HG02970 (cell line): ENCODE data around the gene KRT81.
"Not testable (repeated sequence)": the region's sequence is repeated elsewhere in the genome, so short reads cannot be mapped to it uniquely, and the experiment has no call there.

Source experiments
- ATAC-seq: cut with Tn5 transposase; IDR thresholded peaks from one replicate; pipeline ENCODE4 v1.9.1; 2021; ENCODE audit warnings: mild to moderate bottlenecking, moderate library complexity, moderate number of reproducible peaks; ENCODE audit not compliant: unreplicated experiment, low FRiP score

Gene KRT81

GRCh38 chr12:52300796-52301691 is 9.7 kb upstream of the KRT81 start:
- ATAC-seq: no peak

- no peak for ATAC-seq
Measured at GRCh38 chr12:52298677-52299190, 7.4 kb upstream of the KRT81 start.

- ATAC-seq: no peak
Measured at GRCh38 chr12:52296572-52297215, 5.4 kb upstream of the KRT81 start.

GRCh38 chr12:52295663-52296062 is 4.3 kb upstream of the KRT81 start:
- ATAC-seq: no peak

- ATAC-seq: no peak
Measured at GRCh38 chr12:52294803-52295202, 3.5 kb upstream of the KRT81 start.

- ATAC-seq: no peak
Measured at GRCh38 chr12:52293926-52294325, 2.6 kb upstream of the KRT81 start.

GRCh38 chr12:52290483-52291134 is 725 bp downstream of the KRT81 start:
- not testable (repeated sequence) for ATAC-seq

GRCh38 chr12:52287816-52288805 is 3.2 kb downstream of the KRT81 start:
- ATAC-seq: not testable (repeated sequence)

GRCh38 chr12:52286857-52287785 is 4.2 kb downstream of the KRT81 start:
- not testable (repeated sequence) for ATAC-seq

GRCh38 chr12:52285851-52286530 is 5.3 kb downstream of the KRT81 start:
- ATAC-seq: no peak

GRCh38 chr12:52285172-52285745 is 6.1 kb downstream of the KRT81 start:
- ATAC-seq: no peak

- no peak for ATAC-seq
Measured at GRCh38 chr12:52284562-52285171, 6.7 kb downstream of the KRT81 start.

- no peak for ATAC-seq
Measured at GRCh38 chr12:52280796-52281560, 10.4 kb downstream of the KRT81 start.

- no peak for ATAC-seq
Measured at GRCh38 chr12:52280319-52280795, 11.0 kb downstream of the KRT81 start.

- ATAC-seq: no peak
Measured at GRCh38 chr12:52279422-52280318, 11.7 kb downstream of the KRT81 start.
